Muscle layer of colon (tissue), 2 donors: ENCODE measurements around the gene C1QL3.
A peak's percentile ranks its signal among the peaks of the same experiment; 100 is the strongest.

Experiments
- H3K27ac ChIP-seq: one replicate; pipeline ENCODE4 v1.7.0; 2013; ENCODE audit warnings: low read depth, mild to moderate bottlenecking, low read length, moderate library complexity
- H3K27me3 ChIP-seq, 2 donors: one replicate each; pipeline ENCODE4 v1.7.0; 2013; ENCODE audit warnings: low read length in 2 of 2, mild to moderate bottlenecking in 2 of 2; ENCODE audit not compliant: insufficient read depth in 2 of 2, control insufficient read depth in 1 of 2
- H3K36me3 ChIP-seq: one replicate; pipeline ENCODE4 v1.7.0; 2013; ENCODE audit warnings: mild to moderate bottlenecking, low read length; ENCODE audit not compliant: insufficient read depth
- H3K4me1 ChIP-seq: one replicate; pipeline ENCODE4 v1.7.0; 2013; ENCODE audit warnings: mild to moderate bottlenecking, low read length; ENCODE audit not compliant: insufficient read depth
- H3K4me3 ChIP-seq, 2 donors: one replicate each; pipeline ENCODE4 v1.7.0; 2013; ENCODE audit warnings: low read length in 2 of 2, low read depth in 1 of 2, mild to moderate bottlenecking in 1 of 2, moderate library complexity in 1 of 2
- H3K9ac ChIP-seq: one replicate; pipeline ENCODE4 v1.7.0; 2013; ENCODE audit warnings: low read length
- H3K9me3 ChIP-seq: one replicate; pipeline ENCODE4 v1.7.0; 2013; ENCODE audit warnings: mild to moderate bottlenecking, low read length
- donor health status: abdominal sarcoma.
- donor health status: Adenocarcinoma of cecum.

C1QL3 gene

DNA sequence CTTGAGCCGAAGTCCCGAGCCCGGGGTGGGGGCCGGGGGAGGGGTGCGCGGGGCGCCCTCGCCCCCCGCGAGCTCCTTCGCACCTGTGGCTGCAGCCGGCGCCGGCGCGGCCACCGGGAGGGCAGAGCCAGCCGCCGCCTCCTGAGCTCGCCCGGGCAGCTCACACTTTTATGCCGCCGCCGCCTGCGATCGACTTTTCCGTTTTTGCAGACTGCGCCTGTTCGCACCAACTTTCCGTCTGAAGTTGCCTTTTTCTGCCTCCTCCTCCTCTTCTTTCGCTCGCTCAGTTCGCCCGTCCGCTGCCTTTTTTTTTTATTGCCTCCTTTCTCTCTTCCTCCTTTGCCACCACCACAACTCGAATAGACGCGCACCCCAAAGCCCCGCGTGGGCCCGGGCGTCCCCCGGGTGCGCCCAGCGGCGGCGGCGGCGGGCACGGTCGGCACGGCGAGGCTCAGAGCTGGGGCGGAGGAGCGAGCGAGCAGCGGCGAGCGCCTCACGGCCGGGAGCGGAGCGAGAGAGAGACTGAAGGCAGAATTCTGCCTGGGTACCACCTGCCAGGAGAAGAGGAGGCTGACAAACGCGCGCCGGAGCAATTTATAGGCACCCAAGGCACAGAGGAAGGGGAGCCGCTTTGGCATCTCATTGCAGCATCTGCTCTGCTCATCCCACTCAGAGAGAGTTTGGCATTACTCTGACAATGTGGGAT lies at the start of gene C1QL3:
Gene C1QL3 (minus strand): TSS at position 569 of the 706 bp plus-strand sequence. CDS start 814 bp downstream, outside the sequence.
- Histone ChIP-seq H3K9me3 (no peaks in the 10 kb centered on the region), H3K4me3 (peak within 1 kb of the TSS in 1 of 2 donors; percentile 52), H3K27me3 (peaks cover 17 to 38% of the 10 kb centered on the region in 2 donors), H3K4me1 (peaks cover 4% of the 10 kb centered on the region), H3K27ac (no peak within 1 kb of the TSS), H3K36me3 (no peaks in the 10 kb centered on the region), H3K9ac (no peak within 1 kb of the TSS)

GRCh38 chr10:16570731-16571130 lies 49.1 kb upstream of the C1QL3 start:
- no peak overlapping the region for H3K27ac ChIP-seq
- no peaks in the 10 kb centered on the region for H3K9me3 ChIP-seq
- no peaks in the 10 kb centered on the region for H3K27me3 ChIP-seq
- H3K4me1 ChIP-seq: no peaks in the 10 kb centered on the region
- no peak overlapping the region for H3K4me3 ChIP-seq
- no peaks in the 10 kb centered on the region for H3K36me3 ChIP-seq
- H3K9ac ChIP-seq: no peak overlapping the region

DNA sequence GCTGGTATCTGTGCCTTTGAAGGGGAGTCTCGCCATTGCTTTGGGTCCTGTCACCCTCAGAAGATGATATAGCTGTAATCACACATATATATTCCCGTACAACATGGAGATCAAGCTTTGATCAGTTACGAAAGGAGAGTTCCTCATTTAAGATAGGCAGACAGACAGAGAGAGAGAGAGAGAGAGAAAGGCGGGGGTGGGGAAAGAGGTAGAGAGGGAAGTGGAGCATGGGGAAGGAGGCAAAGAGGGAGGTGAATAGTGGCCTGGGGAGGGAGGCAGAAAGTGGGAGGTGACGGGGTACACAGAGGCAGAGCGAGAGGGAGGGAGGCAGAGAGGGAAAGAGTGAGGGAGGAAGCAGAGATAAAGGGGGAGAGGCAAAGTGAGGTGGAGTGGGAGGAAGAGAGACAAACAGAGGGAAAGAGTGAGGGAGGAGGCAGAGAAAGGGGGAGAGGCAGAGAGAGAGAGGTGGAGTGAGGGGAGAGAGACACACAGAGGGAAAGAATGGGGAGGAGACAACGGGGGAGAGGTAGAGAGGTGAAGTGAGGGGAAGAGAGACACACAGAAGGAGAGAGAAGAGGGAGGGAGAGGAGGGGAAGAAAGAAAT lies 44.6 kb upstream of the C1QL3 start:
- H3K4me3 ChIP-seq: no peak overlapping the region
- no peaks in the 10 kb centered on the region for H3K36me3 ChIP-seq
- no peak overlapping the region for H3K27ac ChIP-seq
- H3K4me1 ChIP-seq: no peaks in the 10 kb centered on the region
- H3K9ac ChIP-seq: no peak overlapping the region
- H3K27me3 ChIP-seq: no peaks in the 10 kb centered on the region
- no peaks in the 10 kb centered on the region for H3K9me3 ChIP-seq

- Histone ChIP-seq H3K4me1 (no peaks in the 10 kb centered on the region), H3K4me3 (no peak overlapping the region), H3K27ac (no peak overlapping the region), H3K36me3 (no peaks in the 10 kb centered on the region), H3K9me3 (no peaks in the 10 kb centered on the region), H3K9ac (no peak overlapping the region), H3K27me3 (no peaks in the 10 kb centered on the region)
Observed at GRCh38 chr10:16565604-16566003, 43.9 kb upstream of the C1QL3 start.

DNA sequence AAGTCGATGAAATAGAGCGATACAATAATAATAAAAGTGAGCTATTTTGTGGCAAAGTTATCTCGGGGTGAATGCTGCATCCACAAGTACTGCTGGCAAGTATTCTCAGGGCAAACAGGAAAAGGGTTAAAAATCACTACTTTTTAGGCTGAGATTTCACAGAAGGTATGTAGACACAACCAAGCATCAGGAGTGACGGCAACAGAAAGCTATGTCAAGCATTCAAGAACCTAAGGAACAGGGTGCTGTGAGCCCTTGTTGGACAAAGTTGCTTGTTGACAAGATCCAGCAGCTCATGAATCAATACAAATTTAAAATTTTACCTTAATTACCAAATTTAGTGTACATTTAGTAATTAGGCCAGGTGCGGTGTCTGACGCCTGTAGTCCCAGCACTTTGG lies 41.2 kb upstream of the C1QL3 start:
- Histone ChIP-seq H3K4me1 (no peaks in the 10 kb centered on the region), H3K4me3 (no peak overlapping the region), H3K27ac (no peak overlapping the region), H3K9ac (no peak overlapping the region), H3K9me3 (peaks cover 2% of the 10 kb centered on the region), H3K27me3 (no peaks in the 10 kb centered on the region), H3K36me3 (no peaks in the 10 kb centered on the region)

DNA sequence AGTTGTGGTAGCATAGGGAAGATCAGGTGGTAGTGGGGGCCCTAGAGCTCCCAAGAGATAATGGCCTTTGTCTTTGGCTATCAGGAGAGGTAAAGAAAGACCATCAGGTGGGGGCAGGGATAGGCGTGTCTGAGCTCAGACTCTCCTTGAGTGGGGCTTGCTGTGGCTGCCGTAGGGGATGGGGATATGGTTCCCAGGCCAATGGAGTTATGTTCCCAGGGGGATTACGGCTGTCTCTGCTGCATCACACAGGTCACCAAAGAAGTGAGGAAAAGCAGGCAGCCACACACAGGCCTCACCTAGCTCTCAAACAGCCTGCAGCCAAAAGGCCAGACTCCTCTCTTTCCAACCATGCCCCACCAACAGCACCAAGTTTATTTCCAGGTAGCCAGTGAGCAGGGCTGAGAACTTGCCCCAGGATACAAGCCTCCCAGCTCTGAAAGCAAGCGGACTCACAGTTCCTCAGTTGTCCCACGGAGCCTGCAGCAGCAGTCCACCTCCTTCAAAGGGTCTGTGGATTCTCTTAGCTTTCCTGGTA lies 37.6 kb upstream of the C1QL3 start:
- Histone ChIP-seq H3K27ac (no peak overlapping the region), H3K4me1 (no peaks in the 10 kb centered on the region), H3K27me3 (no peaks in the 10 kb centered on the region), H3K9ac (no peak overlapping the region), H3K9me3 (peaks cover 3% of the 10 kb centered on the region), H3K4me3 (no peak overlapping the region), H3K36me3 (no peaks in the 10 kb centered on the region)

- no peaks in the 10 kb centered on the region for H3K4me1 ChIP-seq
- H3K27me3 ChIP-seq: no peaks in the 10 kb centered on the region
Observed at GRCh38 chr10:16547973-16548372, 26.3 kb upstream of the C1QL3 start.

DNA sequence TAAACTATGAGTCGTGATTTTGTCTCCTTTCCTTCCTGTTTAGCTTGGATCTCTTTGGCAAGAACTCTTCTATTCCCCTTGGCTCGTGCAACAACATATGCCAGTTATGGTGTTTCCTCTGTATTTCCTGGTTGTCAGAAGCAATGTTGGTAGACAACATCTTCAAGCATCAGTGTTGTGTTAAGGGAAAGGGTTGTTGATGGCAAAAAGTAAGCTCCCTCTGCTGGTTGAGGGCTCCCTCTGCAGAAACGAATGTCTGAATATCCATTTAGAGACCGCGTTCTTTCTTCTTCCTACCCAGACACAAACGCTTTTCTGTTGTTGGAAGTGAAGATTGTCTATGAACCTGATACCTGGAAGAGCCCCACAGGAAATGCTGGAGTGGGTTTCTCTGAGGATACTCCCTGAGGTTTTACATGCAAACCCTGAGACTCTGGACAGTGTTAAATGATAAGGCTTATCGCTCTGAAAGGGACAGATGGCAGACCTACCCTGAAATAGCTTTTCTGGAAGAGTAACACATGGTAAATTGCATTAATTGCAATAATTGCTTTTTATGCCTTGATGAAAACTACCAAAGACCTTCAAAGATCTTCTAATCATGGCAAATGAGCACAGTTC lies 23.5 kb upstream of the C1QL3 start:
- no peak overlapping the region for H3K9ac ChIP-seq
- no peaks in the 10 kb centered on the region for H3K36me3 ChIP-seq
- H3K4me3 ChIP-seq: no peak overlapping the region
- H3K4me1 ChIP-seq: no peaks in the 10 kb centered on the region
- H3K27me3 ChIP-seq: no peaks in the 10 kb centered on the region
- H3K27ac ChIP-seq: no peak overlapping the region
- H3K9me3 ChIP-seq: no peaks in the 10 kb centered on the region

More at GRCh38 chr10:16547973-16548372, 26.3 kb upstream of the C1QL3 start:
- no peaks in the 10 kb centered on the region for H3K36me3 ChIP-seq
- no peak overlapping the region for H3K9ac ChIP-seq
- H3K27ac ChIP-seq: no peak overlapping the region
- no peak overlapping the region for H3K4me3 ChIP-seq
- H3K9me3 ChIP-seq: no peaks in the 10 kb centered on the region

DNA sequence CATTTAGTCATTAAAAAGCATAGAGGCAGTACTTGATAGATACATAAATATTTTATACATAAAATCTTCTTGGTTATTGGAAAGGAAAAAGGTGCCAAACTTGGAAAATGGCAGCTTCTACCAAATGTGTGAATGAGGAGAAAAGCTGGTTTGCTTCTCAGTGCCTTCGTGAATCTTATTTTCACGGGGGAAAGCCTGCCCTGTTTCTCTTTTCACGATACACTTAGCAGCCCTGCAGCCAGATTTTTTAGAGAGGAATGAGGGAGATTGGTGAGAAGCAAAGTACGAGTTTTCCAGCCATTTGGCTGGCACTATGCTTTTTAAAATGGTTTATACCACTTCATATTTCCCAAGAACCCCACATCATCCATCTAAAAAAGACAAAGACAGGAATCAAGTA lies 22.9 kb upstream of the C1QL3 start:
- Histone ChIP-seq H3K4me1 (no peaks in the 10 kb centered on the region), H3K9me3 (no peaks in the 10 kb centered on the region), H3K27me3 (no peaks in the 10 kb centered on the region), H3K4me3 (no peak overlapping the region), H3K27ac (no peak overlapping the region), H3K9ac (no peak overlapping the region), H3K36me3 (no peaks in the 10 kb centered on the region)

- H3K4me3 ChIP-seq: no peak overlapping the region
- no peak overlapping the region for H3K27ac ChIP-seq
- H3K36me3 ChIP-seq: no peaks in the 10 kb centered on the region
- H3K27me3 ChIP-seq: no peaks in the 10 kb centered on the region
- H3K4me1 ChIP-seq: no peaks in the 10 kb centered on the region
- no peaks in the 10 kb centered on the region for H3K9me3 ChIP-seq
- H3K9ac ChIP-seq: no peak overlapping the region
Observed at GRCh38 chr10:16544099-16544498, 22.4 kb upstream of the C1QL3 start.

GRCh38 chr10:16536155-16536554 lies 14.5 kb upstream of the C1QL3 start:
- no peak overlapping the region for H3K27ac ChIP-seq
- H3K9me3 ChIP-seq: no peaks in the 10 kb centered on the region
- no peaks in the 10 kb centered on the region for H3K27me3 ChIP-seq
- no peak overlapping the region for H3K9ac ChIP-seq
- no peak overlapping the region for H3K4me3 ChIP-seq
- H3K36me3 ChIP-seq: no peaks in the 10 kb centered on the region
- H3K4me1 ChIP-seq: no peaks in the 10 kb centered on the region
